ENCODE data around the gene LASP1. TPM values are rescaled to one million over a fixed set of nuclear protein-coding genes. Genes with fewer than 3 reads are reported as not detected.

The LASP1 gene
- total and polyA plus RNA-seq, 2 donors (not counting 3 experiments of a cell fraction or from before 2014, with no cell fraction given): 214 to 242 TPM

DNA sequence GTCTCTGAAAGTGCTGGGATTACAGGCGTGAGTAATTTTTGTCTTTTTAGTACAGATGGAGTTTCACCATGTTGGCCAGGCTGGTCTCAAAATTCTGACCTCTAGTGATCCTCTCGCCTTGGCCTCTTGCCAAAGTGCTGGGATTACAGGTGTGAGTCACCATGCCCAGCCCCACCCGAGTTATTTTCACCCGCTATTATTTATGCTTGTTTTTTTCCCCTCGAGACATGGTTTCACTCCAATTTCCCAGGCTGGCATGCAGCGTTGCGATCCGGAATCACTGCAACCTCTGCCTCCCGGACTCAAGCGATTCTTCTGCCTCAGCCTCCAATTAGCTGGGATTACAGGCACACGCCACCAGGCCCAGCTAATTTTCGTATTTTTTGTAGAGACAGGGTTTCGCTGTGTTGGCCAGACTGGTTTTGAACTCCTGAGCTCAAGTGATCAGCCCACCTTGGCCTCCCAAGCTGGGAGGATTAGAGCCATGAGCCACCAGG is 25.5 kb upstream of the LASP1 start:
- H4K20me1 ChIP-seq (replicated peaks; ENCODE audit: control insufficient read depth, extremely low read depth, insufficient read depth, low read length): no peaks in the 10 kb centered on the region
- intact Hi-C loops (cut with micrococcal nuclease): no loop called here
- peaks cover 8 to 11% of the 10 kb centered on the region in 2 experiments for H3K36me3 ChIP-seq (ENCODE audit: control insufficient read depth in 2 of 2, extremely low read depth in 1 of 2, insufficient read depth in 2 of 2, low read length in 2 of 2)
- no peak overlapping the region for H3K27ac ChIP-seq (ENCODE audit: insufficient read depth, low read depth, low read length)
- no peak overlapping the region for H3K4me3 ChIP-seq (replicated peaks in 1 of 3; ENCODE audit: insufficient read depth in 1 of 3, low read depth in 1 of 3, low read length in 3 of 3)
- H3K9me1 ChIP-seq (replicated peaks; ENCODE audit: control insufficient read depth, extremely low read depth, insufficient read depth, low read length): no peaks in the 10 kb centered on the region
- peaks cover 2% of the 10 kb centered on the region for H3K79me2 ChIP-seq (ENCODE audit: control insufficient read depth, insufficient read depth, low read length)
- no peak overlapping the region for H3K9ac ChIP-seq (replicated peaks; ENCODE audit: extremely low read depth, insufficient read depth, low read length)
- H3K4me2 ChIP-seq (ENCODE audit: insufficient read depth, low read length): no peak overlapping the region
- DNase-seq (ENCODE audit: low read depth, low spot score) (no peak), FAIRE-seq (no peak)
- no peaks in the 10 kb centered on the region for H3K9me3 ChIP-seq (replicated peaks; ENCODE audit: control insufficient read depth, insufficient read depth, low read length)
- no peaks in the 10 kb centered on the region for H3K27me3 ChIP-seq (ENCODE audit: control insufficient read depth in 2 of 2, insufficient read depth in 2 of 2, low read length in 2 of 2)
- no peaks in the 10 kb centered on the region for H3K4me1 ChIP-seq (ENCODE audit: control insufficient read depth, extremely low read depth, insufficient read depth, low read length)
- POLR2A ChIA-PET: no interaction called here
- CTCF ChIA-PET: interaction anchor here (0.6 kb wide), 1 partner anchor 21 kb away, joined by 3 read pairs; no protein-coding TSS in a partner anchor
- TF ChIP-seq FOS (IDR thresholded peaks at IDR 0.05; ENCODE audit: borderline replicate concordance, insufficient read depth, low read length) (no peak), POLR2AphosphoS5 (IDR thresholded peaks at IDR 0.05; ENCODE audit: insufficient read depth, low read depth, low read length) (no peak), MYC (IDR thresholded peaks at IDR 0.05; ENCODE audit: low read depth, low read length) (no peak), POLR2A (IDR thresholded peaks at IDR 0.05; ENCODE audit: low read depth, low read length) (no peak), MAX (IDR thresholded peaks at IDR 0.05; ENCODE audit: insufficient read depth, insufficient read length) (no peak), JUN (IDR thresholded peaks at IDR 0.05; ENCODE audit: borderline replicate concordance, insufficient read depth, insufficient read length, low read depth) (no peak), EZH2 (IDR thresholded peaks at IDR 0.05; ENCODE audit: borderline replicate concordance, low read depth, low read length, severe bottlenecking) (no peak), CTCF (IDR thresholded peaks at IDR 0.05; ENCODE audit: extremely low read depth in 1 of 2, insufficient read depth in 1 of 2, low read depth in 1 of 2, low read length in 2 of 2) (no peak), GATA2 (IDR thresholded peaks at IDR 0.05; ENCODE audit: insufficient read depth, insufficient read length, low read depth, low read length) (no peak)
- H2AFZ ChIP-seq (ENCODE audit: low read depth, low read length): no peak overlapping the region
- dilution Hi-C loops (cut with MboI; ENCODE audit: extremely low pct_ligation_motif_present, low sequenced_read_pairs): no loop called here
- BruUV-seq (replicated peaks): no TSS peak
